Activated CD4-positive, alpha-beta T cell treated with anti-CD3 and anti-CD28 coated beads for 48 hours (primary cell): ENCODE data around the gene TAF11L13.
"Not testable (repeated sequence)": the region's sequence is repeated elsewhere in the genome, so short reads cannot be mapped to it uniquely, and the experiment has no call there.

Experiments
- DNase-seq: peaks from one replicate; pipeline ENCODE4 v3.0.0-alpha.2; 2020

TAF11L13 gene

DNA sequence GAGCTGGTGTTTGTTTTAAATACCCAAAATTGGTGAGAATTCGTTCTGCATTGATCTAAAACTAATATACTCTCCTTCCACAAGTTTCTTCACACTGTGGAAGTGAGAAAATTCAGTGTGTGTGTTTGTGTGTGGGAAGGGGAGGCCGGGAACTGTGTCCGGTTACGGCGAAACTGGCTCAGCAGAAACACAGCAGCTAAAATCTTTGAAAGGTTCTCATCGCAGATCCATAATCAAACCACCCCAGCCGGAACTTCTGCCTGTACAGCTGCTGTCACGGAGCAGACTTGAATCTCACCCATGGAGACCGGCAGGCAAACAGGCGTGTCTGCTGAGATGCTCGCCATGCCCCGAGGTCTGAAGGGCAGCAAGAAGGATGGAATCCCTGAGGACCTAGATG, at the start of gene TAF11L13:
Gene TAF11L13, plus strand, starts transcription at position 301 of the 400 bp plus-strand sequence.
- DNase-seq, result not testable (repeated sequence)

DNA sequence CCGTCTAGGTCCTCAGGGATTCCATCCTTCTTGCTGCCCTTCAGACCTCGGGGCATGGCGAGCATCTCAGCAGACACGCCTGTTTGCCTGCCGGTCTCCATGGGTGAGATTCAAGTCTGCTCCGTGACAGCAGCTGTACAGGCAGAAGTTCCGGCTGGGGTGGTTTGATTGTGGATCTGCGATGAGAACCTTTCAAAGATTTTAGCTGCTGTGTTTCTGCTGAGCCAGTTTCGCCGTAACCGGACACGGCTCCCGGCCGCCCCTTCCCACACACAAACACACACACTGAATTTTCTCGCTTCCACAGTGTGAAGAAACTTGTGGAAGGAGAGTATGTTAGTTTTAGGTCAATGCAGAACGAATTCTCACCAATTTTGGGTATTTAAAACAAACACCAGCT, 46.2 kb upstream of the TAF11L13 start, which contains the start of gene TAF11L7:
Gene TAF11L7, minus strand, starts transcription at position 101 of the 400 bp plus-strand sequence.
- not testable (repeated sequence) for DNase-seq

DNA sequence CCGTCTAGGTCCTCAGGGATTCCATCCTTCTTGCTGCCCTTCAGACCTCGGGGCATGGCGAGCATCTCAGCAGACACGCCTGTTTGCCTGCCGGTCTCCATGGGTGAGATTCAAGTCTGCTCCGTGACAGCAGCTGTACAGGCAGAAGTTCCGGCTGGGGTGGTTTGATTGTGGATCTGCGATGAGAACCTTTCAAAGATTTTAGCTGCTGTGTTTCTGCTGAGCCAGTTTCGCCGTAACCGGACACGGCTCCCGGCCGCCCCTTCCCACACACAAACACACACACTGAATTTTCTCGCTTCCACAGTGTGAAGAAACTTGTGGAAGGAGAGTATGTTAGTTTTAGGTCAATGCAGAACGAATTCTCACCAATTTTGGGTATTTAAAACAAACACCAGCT, 41.0 kb upstream of the TAF11L13 start, which contains the start of gene TAF11L8:
Gene TAF11L8, minus strand, starts transcription at position 101 of the 400 bp plus-strand sequence.
- DNase-seq, result not testable (repeated sequence)

DNA sequence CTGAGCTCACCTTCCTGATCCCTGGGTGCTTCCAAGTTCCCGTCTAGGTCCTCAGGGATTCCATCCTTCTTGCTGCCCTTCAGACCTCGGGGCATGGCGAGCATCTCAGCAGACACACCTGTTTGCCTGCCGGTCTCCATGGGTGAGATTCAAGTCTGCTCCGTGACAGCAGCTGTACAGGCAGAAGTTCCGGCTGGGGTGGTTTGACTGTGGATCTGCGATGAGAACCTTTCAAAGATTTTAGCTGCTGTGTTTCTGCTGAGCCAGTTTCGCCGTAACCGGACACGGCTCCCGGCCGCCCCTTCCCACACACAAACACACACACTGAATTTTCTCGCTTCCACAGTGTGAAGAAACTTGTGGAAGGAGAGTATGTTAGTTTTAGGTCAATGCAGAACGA, 37.6 kb upstream of the TAF11L13 start, which contains the start of gene TAF11L9:
Gene TAF11L9, minus strand, starts transcription at position 140 of the 400 bp plus-strand sequence.
- not testable (repeated sequence) for DNase-seq

DNA sequence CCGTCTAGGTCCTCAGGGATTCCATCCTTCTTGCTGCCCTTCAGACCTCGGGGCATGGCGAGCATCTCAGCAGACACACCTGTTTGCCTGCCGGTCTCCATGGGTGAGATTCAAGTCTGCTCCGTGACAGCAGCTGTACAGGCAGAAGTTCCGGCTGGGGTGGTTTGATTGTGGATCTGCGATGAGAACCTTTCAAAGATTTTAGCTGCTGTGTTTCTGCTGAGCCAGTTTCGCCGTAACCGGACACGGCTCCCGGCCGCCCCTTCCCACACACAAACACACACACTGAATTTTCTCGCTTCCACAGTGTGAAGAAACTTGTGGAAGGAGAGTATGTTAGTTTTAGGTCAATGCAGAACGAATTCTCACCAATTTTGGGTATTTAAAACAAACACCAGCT, 34.2 kb upstream of the TAF11L13 start, which contains the start of gene TAF11L10:
Gene TAF11L10, minus strand, starts transcription at position 101 of the 400 bp plus-strand sequence.
- DNase-seq, result not testable (repeated sequence)

DNA sequence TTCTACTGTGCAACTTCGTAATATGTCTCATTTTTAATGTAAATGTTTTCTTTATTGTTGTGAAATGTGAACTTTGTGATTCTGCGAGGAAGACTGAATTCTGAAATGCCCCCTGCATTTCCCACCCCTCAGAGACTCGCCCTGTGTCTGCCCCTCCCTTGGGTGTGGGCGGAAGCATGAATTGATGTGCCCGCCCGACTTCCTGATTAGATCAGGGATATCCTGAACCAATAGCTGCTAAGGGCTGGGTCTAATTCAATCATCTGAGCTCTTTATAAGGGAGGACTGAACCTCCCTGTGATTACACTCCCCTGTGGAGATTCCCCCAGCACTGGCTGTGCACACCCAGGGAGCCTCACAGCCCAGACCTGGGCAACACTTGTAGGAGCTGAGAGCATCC, 28.0 kb upstream of the TAF11L13 start, which contains the start of gene TAF11L11:
Gene TAF11L11, plus strand, starts transcription at position 304 of the 400 bp plus-strand sequence.
- not testable (repeated sequence) for DNase-seq

DNA sequence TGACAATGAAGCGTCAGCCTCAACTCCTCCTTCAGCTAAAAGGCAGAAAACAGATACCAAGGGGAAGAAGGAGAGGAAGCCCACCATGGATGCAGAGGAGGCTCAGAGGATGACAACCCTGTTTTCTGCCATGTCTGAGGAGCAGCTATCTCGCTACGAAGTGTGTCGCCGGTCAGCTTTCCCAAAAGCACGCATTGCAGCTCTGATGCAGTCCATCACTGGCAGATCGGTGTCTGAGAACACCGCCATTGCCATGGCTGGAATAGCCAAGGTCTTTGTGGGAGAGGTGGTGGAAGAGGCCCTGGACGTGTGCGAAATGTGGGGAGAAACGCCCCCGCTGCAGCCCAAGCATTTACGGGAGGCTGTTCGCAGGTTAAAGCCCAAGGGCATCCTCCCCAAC, 26.9 kb upstream of the TAF11L13 start:
- DNase-seq, result no peak

DNA sequence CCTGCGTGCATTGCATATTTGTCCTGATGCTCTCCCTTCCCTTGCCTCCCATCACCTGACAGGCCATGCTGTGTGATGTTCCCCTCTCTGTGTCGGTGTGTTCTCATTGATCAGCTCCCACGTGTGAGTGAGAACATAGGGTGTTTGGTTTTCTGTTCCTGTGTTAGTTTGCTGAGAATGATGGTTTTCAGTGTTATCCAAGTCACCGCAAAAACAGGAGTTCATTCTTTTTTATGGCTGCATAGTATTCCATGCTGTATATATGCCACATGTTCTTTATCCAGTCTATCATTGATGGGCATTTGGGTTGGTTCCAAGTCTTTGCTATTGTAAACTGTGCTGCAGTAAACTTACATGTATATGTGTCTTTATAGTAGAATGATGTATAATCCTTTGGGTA, 24.4 kb upstream of the TAF11L13 start:
- not testable (repeated sequence) for DNase-seq

DNA sequence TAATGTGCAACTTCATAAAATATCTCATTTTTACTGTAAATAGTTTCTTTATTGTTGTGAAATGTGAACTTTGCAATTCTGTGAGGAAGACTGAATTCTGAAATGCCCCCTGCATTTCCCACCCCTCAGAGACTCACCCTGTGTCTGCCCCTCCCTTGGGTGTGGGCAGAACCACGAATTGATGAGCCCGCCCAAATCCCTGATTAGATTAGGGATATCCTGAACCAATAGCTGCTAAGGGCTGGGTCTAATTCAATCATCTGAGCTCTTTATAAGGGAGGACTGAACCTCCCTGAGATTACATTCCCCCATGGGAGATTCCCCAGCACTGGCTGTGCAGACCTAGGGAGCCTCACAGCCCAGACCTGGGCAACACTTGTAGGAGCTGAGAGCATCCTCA, 21.8 kb upstream of the TAF11L13 start, which contains the start of gene TAF11L12:
Gene TAF11L12, plus strand, starts transcription at position 301 of the 400 bp plus-strand sequence.
- DNase-seq, result not testable (repeated sequence)

DNA sequence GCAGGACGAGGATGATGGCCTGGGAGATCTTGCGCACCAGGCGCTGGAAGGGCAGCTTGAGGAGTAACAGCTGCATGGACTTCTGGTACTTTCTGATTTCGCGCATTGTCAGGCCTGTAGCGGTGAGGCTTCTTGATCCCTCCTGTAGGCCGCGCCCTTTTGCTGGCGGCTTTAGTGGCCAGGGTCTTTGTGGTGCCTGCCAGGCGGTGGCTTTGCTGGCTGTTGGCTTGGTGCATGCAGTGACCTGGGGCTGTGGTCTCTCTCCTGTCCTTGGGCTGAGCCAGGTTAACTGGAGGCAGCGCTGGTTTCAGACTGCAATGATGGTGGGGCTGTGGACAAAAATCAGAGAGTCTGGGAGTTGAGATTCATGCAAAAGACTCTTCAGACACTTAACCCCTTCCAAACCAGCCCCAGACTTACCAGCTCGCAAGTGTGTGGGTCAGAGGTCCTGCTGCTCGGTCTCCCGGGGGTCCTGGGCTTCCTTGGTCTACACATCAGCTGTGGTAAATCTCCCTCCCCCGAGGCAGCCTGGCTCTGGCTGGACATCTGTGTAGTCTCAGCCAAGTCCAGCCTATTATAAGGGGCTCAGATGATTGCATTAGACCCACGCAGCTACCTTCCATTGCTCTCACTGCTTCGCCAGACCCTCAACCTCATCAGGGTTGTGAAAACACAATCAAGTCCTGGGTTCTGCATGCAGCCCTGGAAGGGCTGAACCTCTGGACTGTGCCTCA, 16.8 kb upstream of the TAF11L13 start:
- DNase-seq, result no peak

DNA sequence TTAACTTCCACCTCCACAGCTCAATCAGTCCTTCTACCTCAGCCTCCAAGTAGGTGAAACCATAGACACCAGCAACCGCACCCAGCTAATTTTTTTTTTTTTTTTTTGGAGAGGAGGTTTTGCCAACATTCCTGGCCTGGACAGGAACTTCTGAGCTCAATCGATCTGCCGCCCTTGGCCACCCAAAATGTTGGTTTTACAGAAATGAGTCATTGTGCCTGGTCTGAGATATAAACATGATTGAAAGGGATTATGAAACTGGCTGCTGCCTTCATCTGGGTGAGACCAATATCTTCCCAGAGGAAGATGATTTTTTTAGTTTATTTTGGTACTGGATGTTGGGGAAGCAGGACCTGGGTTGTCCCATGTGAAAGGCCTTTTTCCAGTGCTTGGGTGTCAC, 12.5 kb upstream of the TAF11L13 start:
- no peak for DNase-seq

DNA sequence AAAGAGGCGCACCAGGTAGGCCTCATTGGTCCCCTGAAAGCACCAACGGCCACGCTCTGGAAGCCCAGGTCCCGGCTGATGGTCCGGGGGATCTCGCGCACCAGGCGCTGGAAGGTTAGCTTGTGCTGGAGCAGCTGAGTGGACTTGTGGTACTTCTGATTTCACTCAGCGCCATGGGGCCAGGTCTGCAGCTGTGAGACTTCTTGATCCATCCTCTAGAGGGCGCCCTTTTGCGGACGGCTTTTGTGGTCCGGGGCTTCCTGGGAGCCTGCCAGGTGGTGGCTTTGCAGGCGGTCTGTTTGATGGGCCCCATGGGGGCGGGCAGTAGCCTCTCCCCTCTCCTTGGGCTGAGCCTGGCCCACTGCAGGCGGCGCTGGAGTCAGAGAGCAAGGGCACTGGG, 11.3 kb upstream of the TAF11L13 start:
- no peak for DNase-seq

DNA sequence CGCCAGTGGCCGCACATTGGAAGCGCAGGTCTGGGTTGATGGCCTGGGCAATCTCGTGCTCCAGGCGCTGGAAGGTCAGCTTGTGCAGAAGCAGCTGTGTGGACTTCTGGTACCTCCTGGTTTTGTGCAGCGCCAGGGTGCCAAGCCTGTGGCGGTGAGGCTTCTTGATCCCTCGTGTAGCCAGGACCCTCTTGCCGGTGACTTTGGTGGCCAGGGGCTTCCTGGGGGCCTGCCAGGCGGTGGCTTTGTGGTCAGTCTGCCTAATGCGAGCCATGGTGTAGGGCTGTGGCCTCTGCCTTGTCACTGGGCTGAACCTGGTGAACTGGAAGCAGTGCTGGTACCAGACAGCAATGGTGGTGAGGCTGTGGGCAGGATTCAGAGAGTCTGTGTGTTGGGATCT, 6.2 kb upstream of the TAF11L13 start:
- DNase-seq, result no peak

DNA sequence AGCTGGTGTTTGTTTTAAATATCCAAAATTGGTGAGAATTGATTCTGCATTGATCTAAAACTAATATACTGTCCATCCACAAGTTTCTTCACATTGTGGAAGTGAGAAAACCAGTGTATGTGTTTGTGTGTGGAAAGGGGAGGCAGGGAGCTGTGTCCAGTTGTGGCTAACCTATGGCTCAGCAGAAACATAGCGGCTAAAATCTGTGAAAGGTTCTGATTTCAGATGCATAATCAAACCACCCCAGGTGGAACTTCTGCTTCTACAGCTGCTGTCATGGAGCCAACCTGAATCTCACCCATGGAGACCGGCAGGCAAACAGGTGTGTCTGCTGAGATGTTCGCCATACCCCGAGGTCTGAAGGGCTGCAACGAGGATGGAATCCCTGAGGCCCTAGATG, 2.3 kb downstream of the TAF11L13 start, which contains the start of gene TAF11L14:
Gene TAF11L14, plus strand, starts transcription at position 301 of the 400 bp plus-strand sequence.
- DNase-seq, result no peak

DNA sequence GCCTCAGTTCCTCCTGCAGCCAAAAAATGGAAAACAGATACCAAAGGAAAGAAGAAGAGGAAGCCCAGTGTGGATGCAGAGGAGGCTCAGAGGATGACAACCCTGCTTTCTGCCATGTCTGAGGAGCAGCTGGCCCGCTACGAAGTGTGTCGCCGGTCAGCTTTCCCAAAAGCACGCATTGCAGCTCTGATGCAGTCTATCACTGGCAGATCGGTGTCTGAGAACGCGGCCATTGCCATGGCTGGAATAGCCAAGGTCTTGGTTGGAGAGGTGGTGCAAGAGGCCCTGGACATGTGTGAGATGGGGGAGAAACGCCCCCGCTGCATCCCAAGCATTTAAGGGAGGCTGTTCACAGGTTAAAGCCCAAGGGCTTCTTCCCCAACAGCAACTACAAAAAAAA, 17.3 kb downstream of the TAF11L13 start:
- DNase-seq, result not testable (repeated sequence)

DNA sequence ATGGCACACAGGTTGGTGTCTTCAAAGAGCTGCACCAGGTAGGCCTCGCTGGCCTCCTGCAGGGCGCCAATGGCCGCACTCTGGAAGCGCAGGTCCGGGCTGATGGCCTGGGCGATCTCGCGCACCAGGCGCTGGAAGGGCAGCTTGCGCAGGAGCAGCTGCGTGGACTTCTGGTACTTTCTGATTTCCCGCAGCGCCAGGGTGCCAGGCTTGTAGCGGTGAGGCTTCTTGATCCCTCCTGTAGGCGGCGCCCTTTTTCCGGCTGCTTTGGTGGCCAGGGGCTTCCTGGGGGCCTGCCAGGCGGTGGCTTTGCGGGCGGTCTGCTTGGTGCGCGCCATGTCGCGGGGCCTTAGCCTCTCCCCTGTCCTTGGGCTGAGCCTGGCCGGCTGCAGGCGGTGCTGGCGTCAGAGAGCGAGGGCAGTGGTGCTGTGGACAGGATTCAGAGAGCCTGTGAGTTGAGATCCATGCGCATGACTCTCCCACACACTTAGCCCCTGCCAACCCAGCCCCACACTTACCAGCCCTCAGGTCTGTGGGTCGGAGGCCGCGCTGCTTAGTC, 23.4 kb downstream of the TAF11L13 start:
- not testable (repeated sequence) for DNase-seq

DNA sequence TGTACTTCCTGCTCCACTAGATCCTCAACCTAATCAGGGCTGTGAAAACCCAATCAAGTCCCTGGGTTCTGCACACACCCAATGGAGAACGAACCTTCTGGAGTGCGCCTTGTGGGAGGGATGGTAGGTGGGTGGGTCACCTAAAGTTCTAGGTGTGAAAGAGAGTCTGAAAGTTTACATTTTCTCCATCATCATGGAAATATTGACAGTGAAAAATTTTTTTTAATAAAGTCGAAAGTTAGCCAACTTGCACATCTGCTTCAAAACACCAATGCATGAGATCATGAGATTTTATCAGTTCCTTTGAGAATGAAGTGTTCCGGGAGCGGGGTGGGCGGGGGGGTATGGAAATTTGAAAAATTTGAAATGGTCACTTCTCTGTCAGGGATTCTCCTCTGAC, 24.0 kb downstream of the TAF11L13 start:
- DNase-seq, result no peak

DNA sequence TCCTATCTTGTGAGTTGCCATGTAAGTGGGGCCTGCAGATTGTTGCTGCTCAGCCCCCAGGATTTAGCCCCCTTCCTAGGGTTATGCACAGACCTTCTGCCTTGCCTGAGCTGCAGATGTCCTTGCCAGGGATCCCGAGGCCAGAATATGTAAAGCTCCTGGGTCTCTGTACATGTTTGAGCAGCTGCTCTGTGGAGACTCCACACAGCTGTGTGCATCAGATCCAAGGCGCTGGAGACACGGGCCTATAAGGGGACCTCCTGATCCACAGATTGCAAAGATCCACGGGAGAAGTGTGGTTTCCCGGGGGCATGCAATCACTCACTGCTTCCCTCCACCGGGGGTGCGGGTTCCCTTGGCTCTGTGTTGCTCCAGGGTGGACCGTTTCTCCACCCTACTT, 31.3 kb downstream of the TAF11L13 start:
- no peak for DNase-seq

DNA sequence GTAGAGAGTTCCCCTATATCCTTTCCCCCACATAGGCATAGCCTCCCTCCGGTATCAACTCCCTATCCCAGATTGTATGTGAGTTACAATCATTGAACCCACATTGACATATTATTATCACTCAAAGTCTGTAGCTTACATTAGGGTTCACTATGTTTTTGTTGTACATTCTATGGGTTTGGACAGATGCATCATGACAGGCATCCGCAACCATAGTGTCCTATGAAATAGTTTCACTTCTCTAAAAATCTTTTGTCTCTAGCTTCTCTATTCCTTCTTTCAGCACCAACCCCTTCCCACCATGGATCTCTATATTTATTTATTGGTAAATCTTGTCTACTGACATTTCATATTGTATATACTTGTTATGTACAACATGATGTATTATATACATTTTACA, 33.9 kb downstream of the TAF11L13 start:
- DNase-seq, result no peak

DNA sequence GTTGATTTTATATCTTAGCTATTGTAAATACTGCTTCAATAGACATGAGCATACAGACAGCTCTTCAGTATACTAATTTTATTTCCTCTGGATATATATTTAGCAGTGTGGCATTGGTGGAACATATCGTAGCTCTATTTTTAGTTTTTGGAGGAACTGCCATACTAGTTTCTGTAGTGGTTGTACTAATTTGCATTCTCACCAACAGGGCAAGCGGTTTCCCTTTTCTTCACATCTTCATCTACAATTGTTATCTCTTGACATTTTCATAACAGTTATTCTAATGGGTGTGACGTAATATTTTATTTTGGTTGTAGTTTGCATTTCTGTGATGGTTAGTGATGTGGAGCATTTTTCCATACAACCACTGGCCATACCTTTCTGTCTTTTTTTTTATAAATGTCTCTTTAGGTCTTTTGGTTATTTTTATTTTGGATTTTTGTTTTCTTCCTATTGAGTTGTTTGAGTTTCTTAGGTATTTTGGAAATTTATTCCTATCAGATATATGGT, 34.9 kb downstream of the TAF11L13 start:
- no peak for DNase-seq

DNA sequence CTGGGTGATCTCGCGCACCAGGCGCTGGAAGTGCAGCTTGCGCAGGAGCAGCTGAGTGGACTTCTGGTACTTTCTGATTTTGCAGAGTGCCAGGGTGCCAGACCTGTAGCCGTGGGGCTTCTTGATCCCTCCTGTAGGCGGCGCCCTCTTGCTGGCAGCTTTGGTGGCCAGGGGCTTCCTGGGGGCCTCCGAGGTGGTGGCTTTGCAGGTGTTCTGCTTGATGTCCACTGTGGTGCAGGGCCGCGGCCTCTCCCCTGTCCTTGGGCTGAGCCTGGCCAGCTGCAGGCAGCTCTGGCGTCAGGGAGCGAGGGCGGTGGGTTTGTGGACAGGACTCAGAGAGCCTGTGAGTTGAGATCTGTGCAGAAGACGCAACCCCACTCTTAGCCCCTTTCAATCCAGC, 38.5 kb downstream of the TAF11L13 start:
- DNase-seq, result no peak

DNA sequence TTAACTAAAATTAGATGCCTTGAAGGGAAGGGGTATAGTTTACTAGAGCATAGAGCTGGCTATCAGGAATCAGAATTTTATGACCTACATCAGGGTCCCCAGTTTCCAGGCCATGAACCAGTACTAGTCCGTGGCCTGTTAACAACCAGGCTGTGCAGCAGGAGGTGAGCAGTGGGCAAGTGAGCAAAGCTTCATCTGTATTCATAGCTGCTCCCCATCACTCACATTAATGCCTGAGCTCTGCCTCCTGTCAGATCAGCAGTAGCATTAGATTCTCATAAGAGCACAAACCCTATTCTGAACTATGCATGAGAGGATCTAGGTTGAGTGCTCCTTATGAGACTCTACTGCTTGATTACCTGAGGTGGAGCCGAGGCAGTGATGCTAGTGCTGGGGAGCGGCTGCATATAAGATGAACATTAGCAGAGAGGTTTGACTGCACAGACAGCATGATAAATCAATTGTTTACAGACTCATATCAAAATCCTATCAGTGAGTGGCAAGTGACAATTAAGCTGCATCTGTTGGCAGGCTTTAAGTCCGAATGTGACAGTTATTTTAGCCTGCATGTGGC, 47.0 kb downstream of the TAF11L13 start:
- DNase-seq, result no peak

DNA sequence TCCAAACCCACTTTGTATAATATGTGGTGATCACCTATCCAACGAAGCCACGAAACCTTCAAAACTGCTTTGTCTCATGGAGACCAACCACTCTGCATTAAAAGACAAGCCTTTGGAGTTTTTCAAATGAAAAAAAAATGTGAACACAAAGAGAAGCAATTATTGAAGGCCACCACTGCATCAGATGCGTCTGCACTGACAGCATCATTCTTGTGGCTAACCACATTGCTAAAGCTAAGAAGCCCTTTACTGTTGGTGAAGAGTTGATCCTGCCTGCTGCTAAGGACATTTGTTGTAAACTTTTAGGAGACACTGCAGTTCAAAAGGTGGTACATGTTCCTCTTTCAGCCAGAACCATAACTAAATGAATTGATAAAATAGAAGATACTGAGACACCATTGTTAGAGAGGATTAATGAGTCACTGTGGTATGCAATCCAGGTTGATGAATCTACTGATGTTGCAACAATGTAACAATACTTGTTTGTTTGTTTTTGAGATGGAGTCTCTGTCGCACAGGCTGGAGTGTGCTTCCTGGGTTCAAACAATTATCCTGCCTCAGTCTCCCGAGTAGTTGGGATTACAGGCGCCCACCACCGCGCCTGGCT, 47.8 kb downstream of the TAF11L13 start:
- DNase-seq, result no peak
